Subcutaneous abdominal adipose tissue (tissue), 5 donors: Measurements from ENCODE around the gene AAK1.

Experiments used
- H3K27ac ChIP-seq: one replicate; pipeline ENCODE4 v1.7.0; 2013; ENCODE audit warnings: low read depth, mild to moderate bottlenecking, inconsistent platforms, low read length, moderate library complexity
- H3K27me3 ChIP-seq, 5 donors: one replicate each; pipeline ENCODE4 v1.7.0; 2013; ENCODE audit warnings: low read length in 5 of 5, inconsistent platforms in 1 of 5; ENCODE audit not compliant: control insufficient read depth in 5 of 5, insufficient read depth in 4 of 5
- H3K36me3 ChIP-seq, 5 donors: one replicate each; pipeline ENCODE4 v1.7.0; 2013; ENCODE audit warnings: low read length in 5 of 5; ENCODE audit not compliant: control insufficient read depth in 5 of 5, insufficient read depth in 5 of 5
- H3K4me1 ChIP-seq, 5 donors: one replicate each; pipeline ENCODE4 v1.7.0; 2013; ENCODE audit warnings: low read length in 5 of 5, mild to moderate bottlenecking in 3 of 5, moderate library complexity in 1 of 5; ENCODE audit not compliant: control insufficient read depth in 5 of 5, insufficient read depth in 5 of 5
- H3K4me3 ChIP-seq, 5 donors: one replicate each; pipeline ENCODE4 v1.7.0; 2013; ENCODE audit warnings: low read length in 5 of 5, low read depth in 1 of 5
- H3K9ac ChIP-seq, 5 donors: one replicate each; pipeline ENCODE4 v1.7.0; 2013; ENCODE audit warnings: low read length in 5 of 5, mild to moderate bottlenecking in 4 of 5, moderate library complexity in 3 of 5
- H3K9me3 ChIP-seq, 5 donors: one replicate each; pipeline ENCODE4 v1.7.0; 2013; ENCODE audit warnings: low read length in 5 of 5; ENCODE audit not compliant: control insufficient read depth in 5 of 5
- donor health status: healthy.
- donor health status: healthy.
- donor health status: healthy.
- donor health status: healthy.
- donor health status: healthy.

The AAK1 gene

GRCh38 chr2:69642709-69643601 is 584 bp downstream of the AAK1 start:
- H3K36me3 ChIP-seq, result peaks cover 0 to 3% (median 0%) of the 10 kb centered on the region in 5 donors
- peak overlapping the region; percentile 88 to 99 (median 95) for H3K4me3 ChIP-seq
- H3K4me1 ChIP-seq, result peaks cover 0 to 63% (median 56%) of the 10 kb centered on the region in 5 donors
- peak overlapping the region; percentile 90 for H3K27ac ChIP-seq
- peak overlapping the region; percentile 39 to 99 (median 95) for H3K9ac ChIP-seq
- no peaks in the 10 kb centered on the region for H3K27me3 ChIP-seq
- H3K9me3 ChIP-seq, result no peaks in the 10 kb centered on the region

- H3K36me3 ChIP-seq, result peaks cover 0 to 3% (median 3%) of the 10 kb centered on the region in 5 donors
- H3K27me3 ChIP-seq, result no peaks in the 10 kb centered on the region
- peaks cover 0 to 66% (median 56%) of the 10 kb centered on the region in 5 donors for H3K4me1 ChIP-seq
- peak overlapping the region; percentile 68 for H3K27ac ChIP-seq
- H3K4me3 ChIP-seq, result peak overlapping the region; percentile 88 to 99 (median 95)
- peak overlapping the region; percentile 79 to 99 (median 95) for H3K9ac ChIP-seq
- H3K9me3 ChIP-seq, result no peaks in the 10 kb centered on the region
Measured at GRCh38 chr2:69641887-69642708, 1.4 kb downstream of the AAK1 start.

GRCh38 chr2:69641471-69641870 is 2.1 kb downstream of the AAK1 start:
- H3K9ac ChIP-seq, result peak overlapping the region; percentile 3 to 99 (median 95)
- H3K4me1 ChIP-seq, result peaks cover 0 to 66% (median 56%) of the 10 kb centered on the region in 5 donors
- peak overlapping the region; percentile 68 for H3K27ac ChIP-seq
- no peaks in the 10 kb centered on the region for H3K27me3 ChIP-seq
- H3K36me3 ChIP-seq, result peaks cover 0 to 5% (median 3%) of the 10 kb centered on the region in 5 donors
- no peaks in the 10 kb centered on the region for H3K9me3 ChIP-seq
- peak overlapping the region; percentile 88 to 99 (median 95) for H3K4me3 ChIP-seq

GRCh38 chr2:69639266-69639665 is 4.3 kb downstream of the AAK1 start:
- peaks cover 0 to 5% (median 3%) of the 10 kb centered on the region in 5 donors for H3K36me3 ChIP-seq
- H3K27me3 ChIP-seq, result no peaks in the 10 kb centered on the region
- no peak overlapping the region for H3K9ac ChIP-seq
- H3K4me1 ChIP-seq, result peaks cover 0 to 53% (median 46%) of the 10 kb centered on the region in 5 donors
- no peak overlapping the region for H3K27ac ChIP-seq
- no peak overlapping the region for H3K4me3 ChIP-seq
- H3K9me3 ChIP-seq, result no peaks in the 10 kb centered on the region

- Histone ChIP-seq H3K36me3 (peaks cover 0 to 5% (median 3%) of the 10 kb centered on the region in 5 donors), H3K9ac (no peak overlapping the region), H3K4me3 (no peak overlapping the region), H3K4me1 (peaks cover 0 to 52% (median 45%) of the 10 kb centered on the region in 5 donors), H3K27me3 (no peaks in the 10 kb centered on the region), H3K27ac (no peak overlapping the region), H3K9me3 (no peaks in the 10 kb centered on the region)
Measured at GRCh38 chr2:69638630-69639029, 4.9 kb downstream of the AAK1 start.

- H3K27me3 ChIP-seq, result no peaks in the 10 kb centered on the region
- H3K36me3 ChIP-seq, result peaks cover 0 to 5% (median 3%) of the 10 kb centered on the region in 5 donors
- H3K4me1 ChIP-seq, result peaks cover 0 to 52% (median 45%) of the 10 kb centered on the region in 5 donors
- H3K27ac ChIP-seq, result no peak overlapping the region
- no peaks in the 10 kb centered on the region for H3K9me3 ChIP-seq
- H3K4me3 ChIP-seq, result no peak overlapping the region
- no peak overlapping the region for H3K9ac ChIP-seq
Measured at GRCh38 chr2:69637923-69638322, 5.6 kb downstream of the AAK1 start.

GRCh38 chr2:69636395-69636794 is 7.1 kb downstream of the AAK1 start:
- H3K9me3 ChIP-seq, result no peaks in the 10 kb centered on the region
- H3K27ac ChIP-seq, result no peak overlapping the region
- H3K36me3 ChIP-seq, result peaks cover 0 to 5% (median 3%) of the 10 kb centered on the region in 5 donors
- no peak overlapping the region for H3K9ac ChIP-seq
- peaks cover 0 to 40% (median 33%) of the 10 kb centered on the region in 5 donors for H3K4me1 ChIP-seq
- no peak overlapping the region for H3K4me3 ChIP-seq
- no peaks in the 10 kb centered on the region for H3K27me3 ChIP-seq

GRCh38 chr2:69635432-69635831 is 8.1 kb downstream of the AAK1 start:
- H3K36me3 ChIP-seq, result peaks cover 0 to 5% (median 3%) of the 10 kb centered on the region in 5 donors
- H3K27ac ChIP-seq, result no peak overlapping the region
- H3K9me3 ChIP-seq, result no peaks in the 10 kb centered on the region
- H3K4me3 ChIP-seq, result no peak overlapping the region
- H3K9ac ChIP-seq, result no peak overlapping the region
- peaks cover 0 to 37% (median 24%) of the 10 kb centered on the region in 5 donors for H3K4me1 ChIP-seq
- no peaks in the 10 kb centered on the region for H3K27me3 ChIP-seq

- no peaks in the 10 kb centered on the region for H3K27me3 ChIP-seq
- peaks cover 0 to 5% (median 0%) of the 10 kb centered on the region in 5 donors for H3K36me3 ChIP-seq
- no peak overlapping the region for H3K27ac ChIP-seq
- H3K4me3 ChIP-seq, result no peak overlapping the region
- H3K9ac ChIP-seq, result no peak overlapping the region
- peaks cover 0 to 26% (median 12%) of the 10 kb centered on the region in 5 donors for H3K4me1 ChIP-seq
- H3K9me3 ChIP-seq, result no peaks in the 10 kb centered on the region
Measured at GRCh38 chr2:69634196-69634821, 9.2 kb downstream of the AAK1 start.
